Caco-2 (cell line): ENCODE measurements around the gene EN2. TPM values are rescaled to one million over a fixed set of nuclear protein-coding genes. Genes with fewer than 3 reads are reported as not detected.

Experiments used
- BruUV-seq: library from RNA; stranded (reverse); fragments of 400-500 nt; replicated peaks from 2 replicates; lab custom pipeline; 2021; lab: Mats Ljungman, UMichigan
- CTCF ChIA-PET: fragments of 300-600 bp; sonication (Branson Sonifier 250); formaldehyde crosslinking; loops from one replicate; lab custom pipeline; 2022; ENCODE audit warnings: antibody characterized with exemption; lab: Charles Lee
- POLR2A ChIA-PET: fragments of 300-600 bp; sonication (Branson Sonifier 250); formaldehyde crosslinking; loops from one replicate; lab custom pipeline; 2022; ENCODE audit warnings: antibody characterized with exemption; lab: Charles Lee
- DNase-seq, 2 experiments: peaks; one replicate each; pipeline versions ENCODE4 v3.0.0 to v3.0.0-alpha.2; 2020 to 2022
- H3K27me3 ChIP-seq: replicated peaks from 2 replicates; pipeline ENCODE4 v1.6.0; 2011; ENCODE audit warnings: low read length; ENCODE audit not compliant: control insufficient read depth, insufficient read depth
- H3K36me3 ChIP-seq: 2 replicates; pipeline ENCODE4 v1.5.1; 2011; ENCODE audit warnings: low read length; ENCODE audit not compliant: control insufficient read depth, insufficient read depth
- H3K4me1 ChIP-seq: fragments of 250-450 bp; sonication (Bioruptor Pico); 2 replicates; pipeline ENCODE4 v1.5.1; 2020; ENCODE audit warnings: mild to moderate bottlenecking
- H3K4me3 ChIP-seq: 2 replicates; pipeline ENCODE4 v1.5.1; 2011; ENCODE audit warnings: low read depth, mild to moderate bottlenecking, control low read depth, low read length
- H3K9me3 ChIP-seq: fragments of 250-450 bp; sonication (Bioruptor Pico); 2 replicates; pipeline ENCODE4 v1.5.1; 2020; ENCODE audit warnings: mild to moderate bottlenecking, moderate library complexity
- H3K27ac Mint-ChIP-seq: one replicate; pipeline ENCODE4 v1.8.0; 2022; ENCODE audit warnings: mixed read lengths; ENCODE audit not compliant: unreplicated experiment
- H3K27me3 Mint-ChIP-seq: one replicate; pipeline ENCODE4 v1.8.0; 2022; ENCODE audit warnings: mixed read lengths; ENCODE audit not compliant: insufficient read depth, unreplicated experiment
- H3K36me3 Mint-ChIP-seq: one replicate; pipeline ENCODE4 v1.8.0; 2022; ENCODE audit warnings: mild to moderate bottlenecking, mixed read lengths; ENCODE audit not compliant: insufficient read depth, unreplicated experiment
- H3K4me1 Mint-ChIP-seq: one replicate; pipeline ENCODE4 v1.8.0; 2022; ENCODE audit warnings: low read depth, mixed read lengths; ENCODE audit not compliant: unreplicated experiment
- H3K4me3 Mint-ChIP-seq: one replicate; pipeline ENCODE4 v1.8.0; 2022; ENCODE audit warnings: mild to moderate bottlenecking, moderate library complexity, mixed read lengths; ENCODE audit not compliant: unreplicated experiment
- H3K9me3 Mint-ChIP-seq: one replicate; pipeline ENCODE4 v1.8.0; 2022; ENCODE audit warnings: mixed read lengths; ENCODE audit not compliant: unreplicated experiment
- CTCF ChIP-seq, 2 experiments: fragments of 200-600 bp in 1 of 2; IDR thresholded peaks; 1 replicate in 1 of 2; 2 replicates in 1 of 2; pipeline versions ENCODE4 v1.5.1 to v1.8.0; 2011 to 2022; ENCODE audit warnings: antibody characterized with exemption in 1 of 2, control low read depth in 1 of 2, inconsistent platforms in 1 of 2, low read depth in 1 of 2, low read length in 1 of 2, mild to moderate bottlenecking in 1 of 2, moderate library complexity in 1 of 2; ENCODE audit not compliant: insufficient read depth in 1 of 2, severe bottlenecking in 1 of 2, unreplicated experiment in 1 of 2
- intact Hi-C: fragments of 100-400 bp; cut with micrococcal nuclease; formaldehyde crosslinking; loops from one replicate; pipeline ENCODE4 v1.10.0; 2022; ENCODE audit not compliant: unreplicated experiment
- total RNA-seq: library from RNA; stranded (reverse); gene quantifications from 2 replicates; pipeline ENCODE4 v1.2.3, GENCODE V29; 2022

The EN2 gene
- total RNA-seq, 1 experiment from 2014 or later = 1.5 TPM

- no TSS peak for BruUV-seq
- intact Hi-C loops = no loop called here
- ChIA-PET POLR2A (no interaction called here), CTCF (no interaction called here)
- TF ChIP-seq CTCF (IDR thresholded peaks at IDR 0.05; ENCODE audit: insufficient read depth in 1 of 2, low read depth in 1 of 2, low read length in 1 of 2, severe bottlenecking in 1 of 2, unreplicated experiment in 1 of 2) = no peak
- H3K27ac Mint-ChIP-seq = no peak overlapping the region
- DNase-seq = no peak
- Histone ChIP-seq H3K4me1 (peaks cover 9% of the 10 kb centered on the region; the same call in 1 of the 2 replicates), H3K36me3 (no peaks in the 10 kb centered on the region), H3K4me3 (no peak overlapping the region), H3K9me3 (peaks cover 4% of the 10 kb centered on the region; the same call in 1 of the 2 replicates), H3K27me3 (no peaks in the 10 kb centered on the region)
- no peak overlapping the region for H3K4me3 Mint-ChIP-seq
- H3K9me3 Mint-ChIP-seq = no peaks in the 10 kb centered on the region
- H3K4me1 Mint-ChIP-seq = peaks cover 3% of the 10 kb centered on the region
- peaks cover 20% of the 10 kb centered on the region for H3K27me3 Mint-ChIP-seq
- H3K36me3 Mint-ChIP-seq = peaks cover 3% of the 10 kb centered on the region
Measured at GRCh38 chr7:155477476-155477875, 19.5 kb downstream of the EN2 start.

GRCh38 chr7:155481764-155482163 is 23.8 kb downstream of the EN2 start:
- Histone ChIP-seq H3K27me3 (no peaks in the 10 kb centered on the region), H3K9me3 (peaks cover 4% of the 10 kb centered on the region; the same call in 1 of the 2 replicates), H3K4me3 (no peak overlapping the region), H3K36me3 (no peaks in the 10 kb centered on the region), H3K4me1 (no peaks in the 10 kb centered on the region)
- ChIA-PET POLR2A (no interaction called here), CTCF (no interaction called here)
- no peak for DNase-seq
- intact Hi-C loops = no loop called here
- no peak overlapping the region for H3K4me3 Mint-ChIP-seq
- H3K9me3 Mint-ChIP-seq = no peaks in the 10 kb centered on the region
- TF ChIP-seq CTCF (IDR thresholded peaks at IDR 0.05; ENCODE audit: insufficient read depth in 1 of 2, low read depth in 1 of 2, low read length in 1 of 2, severe bottlenecking in 1 of 2, unreplicated experiment in 1 of 2) = no peak
- H3K27me3 Mint-ChIP-seq = peaks cover 13% of the 10 kb centered on the region
- no peaks in the 10 kb centered on the region for H3K4me1 Mint-ChIP-seq
- no peak overlapping the region for H3K27ac Mint-ChIP-seq
- H3K36me3 Mint-ChIP-seq = no peaks in the 10 kb centered on the region
- BruUV-seq = no TSS peak

GRCh38 chr7:155482511-155483183 is 24.7 kb downstream of the EN2 start:
- Histone ChIP-seq H3K4me3 (no peak overlapping the region), H3K9me3 (peaks cover 4% of the 10 kb centered on the region; the same call in 1 of the 2 replicates), H3K4me1 (no peaks in the 10 kb centered on the region), H3K27me3 (no peaks in the 10 kb centered on the region), H3K36me3 (no peaks in the 10 kb centered on the region)
- CTCF ChIA-PET = no interaction called here
- Mint-ChIP-seq H3K4me1 (no peaks in the 10 kb centered on the region), H3K9me3 (no peaks in the 10 kb centered on the region), H3K36me3 (no peaks in the 10 kb centered on the region), H3K27me3 (peaks cover 9% of the 10 kb centered on the region), H3K4me3 (no peak overlapping the region), H3K27ac (no peak overlapping the region)
- intact Hi-C loops = no loop called here
- BruUV-seq = no TSS peak
- TF ChIP-seq CTCF (IDR thresholded peaks at IDR 0.05; ENCODE audit: insufficient read depth in 1 of 2, low read depth in 1 of 2, low read length in 1 of 2, severe bottlenecking in 1 of 2, unreplicated experiment in 1 of 2) = no peak
- POLR2A ChIA-PET = no interaction called here
- DNase-seq = no peak
